Transverse colon (tissue), 4 donors: ENCODE measurements around the gene BGN.

Experiments
- CTCF ChIP-seq, 5 experiments: fragments of 200-600 bp in 3 of 5; fragments of 450-650 bp in 2 of 5; sonication (generic) in 3 of 5; IDR thresholded peaks; 1 replicate in 2 of 5; 2 replicates in 3 of 5; pipeline ENCODE4 v1.5.1; 2016 to 2017; ENCODE audit warnings: antibody characterized with exemption in 5 of 5, inconsistent platforms in 3 of 5, mild to moderate bottlenecking in 2 of 5, moderate library complexity in 1 of 5
- POLR2A ChIP-seq: fragments of 450-650 bp; IDR thresholded peaks from one replicate; pipeline ENCODE4 v1.6.1; 2016; ENCODE audit warnings: antibody characterized with exemption, mild to moderate bottlenecking, moderate library complexity
- POLR2AphosphoS5 ChIP-seq, 3 donors: sonication (generic); formaldehyde crosslinking; IDR thresholded peaks; one replicate each; pipeline ENCODE4 v1.6.1; 2016; ENCODE audit warnings: antibody characterized with exemption in 3 of 3

GRCh38 chrX:153549807-153550206, 55.0 kb downstream of the BGN start:
- TF ChIP-seq POLR2A, result no peak
- no peak for TF ChIP-seq CTCF (IDR thresholded peaks at IDR 0.05)
- no peak for TF ChIP-seq POLR2AphosphoS5 (IDR thresholded peaks at IDR 0.05)
